Esophagus muscularis mucosa (tissue), 4 donors: Measurements from ENCODE around the gene ST3GAL3. TPM values are rescaled to one million over a fixed set of nuclear protein-coding genes. Genes with fewer than 3 reads are reported as not detected.

ENCODE experiments used
- DNase-seq: peaks from one replicate; pipeline ENCODE4 v3.0.0-alpha.2; 2017; ENCODE audit errors: extremely low spot score
- H3K27ac ChIP-seq, 4 donors: fragments of 200-600 bp; sonication (generic); replicated peaks in 1 of 4; 1 replicate in 3 of 4; 2 replicates in 1 of 4; pipeline ENCODE4 v1.5.1; 2016 to 2019; ENCODE audit warnings: mild to moderate bottlenecking in 1 of 4
- H3K27me3 ChIP-seq, 4 donors: fragments of 200-600 bp; sonication (generic); one replicate each; pipeline versions ENCODE4 v1.5.1 to v1.6.0; 2016 to 2019
- H3K36me3 ChIP-seq, 4 donors: fragments of 200-600 bp; sonication (generic); one replicate each; pipeline ENCODE4 v1.5.1; 2016 to 2019
- H3K4me1 ChIP-seq, 4 donors: fragments of 200-600 bp; sonication (generic); one replicate each; pipeline ENCODE4 v1.5.1; 2016 to 2019
- H3K4me3 ChIP-seq, 4 donors: fragments of 200-600 bp; sonication (generic); 1 replicate in 2 of 4; 2 replicates in 2 of 4; pipeline ENCODE4 v1.5.1; 2016 to 2019; ENCODE audit warnings: mild to moderate bottlenecking in 4 of 4, moderate library complexity in 1 of 4
- H3K9me3 ChIP-seq, 4 donors: fragments of 200-600 bp; sonication (generic); 1 replicate in 3 of 4; 2 replicates in 1 of 4; pipeline ENCODE4 v1.5.1; 2016 to 2019
- CTCF ChIP-seq, 3 experiments: fragments of 200-600 bp in 2 of 3; fragments of 450-650 bp in 1 of 3; sonication (generic) in 2 of 3; IDR thresholded peaks; one replicate each; pipeline ENCODE4 v1.5.1; 2017 to 2019; ENCODE audit warnings: antibody characterized with exemption in 3 of 3, mild to moderate bottlenecking in 2 of 3, moderate library complexity in 1 of 3
- EP300 ChIP-seq: sonication (generic); formaldehyde crosslinking; IDR thresholded peaks from one replicate; pipeline ENCODE4 v1.6.1; 2017; ENCODE audit warnings: antibody characterized with exemption
- POLR2A ChIP-seq: fragments of 450-650 bp; IDR thresholded peaks from one replicate; pipeline ENCODE4 v1.6.1; 2017; ENCODE audit warnings: antibody characterized with exemption, moderate library complexity, mild to moderate bottlenecking, low read depth
- POLR2AphosphoS5 ChIP-seq, 2 donors: sonication (generic); formaldehyde crosslinking; IDR thresholded peaks; one replicate each; pipeline ENCODE4 v1.6.1; 2017; ENCODE audit warnings: antibody characterized with exemption in 2 of 2
- WGBS: methylation state at CpG from one replicate; pipeline ENCODE4 v1.1.5; 2018; 5-methylcytosine and 5-hydroxymethylcytosine counted together
- intact Hi-C: fragments of 100-400 bp; cut with DNase I; formaldehyde crosslinking; loops from one replicate; pipeline ENCODE4 v1.15.1; 2023
- small RNA-seq, 3 donors: library from RNA; depleted of rRNA; stranded (forward); fragments of <200 nt; gene quantifications; one replicate each; pipeline ENCODE3, GENCODE V24; 2016
- total RNA-seq, 4 donors: library from RNA; depleted of rRNA; stranded (reverse); fragments of >200 nt; gene quantifications; one replicate each; pipeline versions ENCODE4 v1.1.0 to v1.2.1, GENCODE V29; 2016

The ST3GAL3 gene
- total RNA-seq, 4 donors from 2014 or later, result 23.3 to 37.1 (median 30.1) TPM

DNA sequence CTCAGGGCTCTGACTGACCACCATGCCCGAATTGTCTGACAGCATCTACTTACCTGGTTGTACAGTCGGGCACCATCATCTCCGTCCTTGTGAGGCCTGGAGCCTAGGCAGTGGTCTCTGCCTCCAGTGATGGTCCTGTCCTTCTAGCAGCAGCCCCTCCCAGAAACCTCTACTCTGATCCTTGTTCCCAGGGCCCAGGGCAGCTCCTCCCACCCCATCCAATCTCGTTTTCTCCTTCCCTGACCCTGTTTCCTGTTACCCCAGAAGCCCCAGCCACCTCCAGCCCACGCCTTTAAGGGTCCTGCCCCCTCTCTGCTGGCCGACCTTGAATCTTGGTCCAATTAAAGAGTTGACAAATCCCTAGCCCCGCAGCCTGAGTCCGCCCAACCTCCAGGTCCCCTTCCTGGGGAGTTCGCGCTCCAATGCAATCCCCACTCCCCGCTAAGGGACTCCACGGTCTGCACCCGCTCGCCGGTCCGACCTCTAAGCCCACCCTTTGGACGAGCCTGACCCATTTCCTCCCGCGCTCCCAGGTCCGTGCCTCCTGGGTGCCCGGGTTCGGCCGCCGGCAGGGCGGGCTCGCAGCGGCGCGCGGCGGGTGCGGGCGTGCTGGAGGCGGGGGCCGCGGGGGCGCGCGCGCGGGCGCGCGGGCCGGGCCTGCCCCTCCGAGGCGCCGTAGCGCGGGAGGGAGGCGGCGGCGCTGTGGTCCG, 271.4 kb downstream of the ST3GAL3 start, which contains the start of gene B4GALT2:
Gene B4GALT2, plus strand, starts transcription at position 660 of the 710 bp plus-strand sequence. CDS start 1,951 bp downstream, outside the sequence.
- intact Hi-C loops, result no loop called here
- TF ChIP-seq POLR2AphosphoS5 (IDR thresholded peaks at IDR 0.05), result no peak
- no peak for TF ChIP-seq POLR2A
- no peak for TF ChIP-seq EP300
- no peak for TF ChIP-seq CTCF (IDR thresholded peaks at IDR 0.05)
- H3K27me3 ChIP-seq, result no peaks in the 10 kb centered on the region
- peak within 1 kb of the TSS; percentile 57 to 75 (median 63) for H3K27ac ChIP-seq
- H3K4me1 ChIP-seq, result peaks cover 47 to 69% (median 59%) of the 10 kb centered on the region in 4 donors
- peak within 1 kb of the TSS; percentile 72 to 89 (median 83) for H3K4me3 ChIP-seq
- WGBS, result 10% methylated on average over 20 of the region's 54 CpGs
- no peaks in the 10 kb centered on the region for H3K9me3 ChIP-seq
- no peak for DNase-seq
- H3K36me3 ChIP-seq, result peaks cover 13 to 37% (median 28%) of the 10 kb centered on the region in 4 donors

GRCh38 chr1:43979261-43979527, 271.9 kb downstream of the ST3GAL3 start:
- DNase-seq, result no peak
- Histone ChIP-seq H3K27ac (peak overlapping the region; percentile 57 to 75 (median 63)), H3K36me3 (peaks cover 13 to 37% (median 30%) of the 10 kb centered on the region in 4 donors), H3K4me1 (peaks cover 43 to 64% (median 54%) of the 10 kb centered on the region in 4 donors), H3K9me3 (no peaks in the 10 kb centered on the region), H3K4me3 (peak overlapping the region; percentile 72 to 89 (median 83)), H3K27me3 (no peaks in the 10 kb centered on the region)
- intact Hi-C loops, result no loop called here
- WGBS, result no CpG with 5 or more reads among the region's 45 CpGs
- TF ChIP-seq EP300 (no peak), POLR2AphosphoS5 (IDR thresholded peaks at IDR 0.05) (no peak), POLR2A (no peak), CTCF (IDR thresholded peaks at IDR 0.05) (no peak)

DNA sequence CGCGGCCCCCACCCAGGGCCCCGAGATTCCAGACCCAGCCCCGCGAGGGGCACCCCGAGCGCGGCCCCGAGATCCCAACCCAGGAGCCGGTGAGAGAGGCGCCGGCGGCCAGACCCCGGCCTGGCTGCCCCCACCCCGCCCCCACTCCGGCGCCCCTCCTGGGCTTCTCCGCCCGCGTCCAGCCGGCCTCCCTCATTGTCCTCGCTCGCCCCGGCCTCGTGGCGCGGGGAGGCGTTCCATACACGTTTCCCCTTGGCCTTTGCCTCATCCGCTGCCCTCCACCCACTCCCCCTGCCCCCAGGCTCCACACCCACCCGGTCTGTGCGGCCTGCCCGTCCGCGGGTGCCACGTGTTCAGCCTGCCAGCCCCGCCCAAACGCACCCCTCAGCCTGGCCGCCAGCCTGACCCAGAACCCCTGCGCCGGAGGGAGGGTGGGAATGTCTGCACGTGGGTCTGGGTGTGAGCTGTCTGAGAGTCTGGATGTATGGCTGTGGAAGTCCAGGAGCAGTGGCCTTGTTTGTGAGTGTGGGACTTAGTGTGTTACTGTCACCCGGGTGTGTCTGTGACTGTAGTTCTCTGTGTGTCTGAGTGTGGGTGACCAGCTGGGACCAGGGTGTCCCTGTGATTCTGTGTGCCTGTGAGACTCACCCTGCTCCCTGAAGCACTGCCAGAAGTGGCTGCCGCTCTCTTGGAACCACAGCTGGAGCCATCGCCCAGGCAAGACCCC, 272.4 kb downstream of the ST3GAL3 start:
- Histone ChIP-seq H3K27me3 (no peaks in the 10 kb centered on the region), H3K36me3 (peaks cover 13 to 41% (median 34%) of the 10 kb centered on the region in 4 donors), H3K27ac (peak overlapping the region; percentile 57 to 75 (median 63)), H3K4me3 (peak overlapping the region; percentile 72 to 89 (median 83)), H3K9me3 (no peaks in the 10 kb centered on the region), H3K4me1 (peaks cover 41 to 62% (median 51%) of the 10 kb centered on the region in 4 donors)
- TF ChIP-seq CTCF (IDR thresholded peaks at IDR 0.05) (no peak), POLR2A (no peak), EP300 (no peak), POLR2AphosphoS5 (IDR thresholded peaks at IDR 0.05) (no peak)
- no peak for DNase-seq
- WGBS, result no CpG with 5 or more reads among the region's 45 CpGs
- intact Hi-C loops, result no loop called here

DNA sequence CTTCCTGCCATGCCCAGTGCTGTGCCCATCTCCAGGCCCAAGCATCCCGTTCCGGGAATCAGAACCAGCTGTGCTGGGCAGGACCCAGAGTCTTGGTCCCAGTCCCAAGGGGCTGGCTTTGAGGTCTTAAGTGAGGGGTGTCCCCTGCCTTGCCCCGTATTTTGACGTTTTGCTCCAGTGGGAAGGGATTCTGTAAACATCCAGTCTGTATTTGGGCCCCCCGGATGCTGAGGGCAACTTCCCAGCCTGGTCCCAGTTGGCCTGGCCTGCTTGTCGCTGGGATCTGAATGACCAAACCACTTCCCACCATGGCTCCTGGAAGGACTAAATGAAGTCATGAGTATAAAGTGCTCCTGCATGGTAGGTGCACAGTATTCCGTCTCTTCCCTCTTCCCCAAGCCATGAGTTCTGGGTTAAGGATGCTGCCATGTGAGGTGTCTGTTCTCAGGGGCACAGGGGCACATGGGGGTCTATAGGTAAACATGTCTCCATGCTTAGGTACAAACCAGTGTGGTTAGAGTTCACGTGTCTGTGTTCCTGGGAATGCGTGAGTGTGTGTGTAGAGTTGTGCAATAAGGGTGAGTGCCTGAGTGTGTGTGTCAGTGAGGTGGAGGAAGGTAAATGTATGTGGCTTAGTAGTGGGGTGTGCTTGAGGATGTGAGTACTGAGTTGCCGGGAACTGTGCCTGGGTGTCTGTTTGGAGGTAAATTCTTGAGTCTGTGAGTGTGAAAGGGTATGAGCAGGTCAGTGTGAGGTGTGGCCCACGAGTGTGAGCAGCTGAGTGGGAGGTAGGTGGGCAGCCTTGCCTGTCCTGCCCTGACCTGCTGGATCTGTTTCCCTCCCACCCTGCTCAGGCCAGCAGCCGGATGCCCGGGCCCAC, 273.2 kb downstream of the ST3GAL3 start:
- no peaks in the 10 kb centered on the region for H3K27me3 ChIP-seq
- DNase-seq, result no peak
- intact Hi-C loops, result no loop called here
- 70% methylated on average over 9 of the region's 13 CpGs for WGBS
- H3K9me3 ChIP-seq, result no peaks in the 10 kb centered on the region
- peak overlapping the region; percentile 72 to 89 (median 83) for H3K4me3 ChIP-seq
- peaks cover 13 to 49% (median 40%) of the 10 kb centered on the region in 4 donors for H3K36me3 ChIP-seq
- peaks cover 40 to 60% (median 49%) of the 10 kb centered on the region in 4 donors for H3K4me1 ChIP-seq
- H3K27ac ChIP-seq, result peak overlapping the region; percentile 57 to 75 (median 63)
- no peak for TF ChIP-seq EP300
- no peak for TF ChIP-seq POLR2AphosphoS5 (IDR thresholded peaks at IDR 0.05)
- TF ChIP-seq CTCF (IDR thresholded peaks at IDR 0.05), result no peak
- no peak for TF ChIP-seq POLR2A

Small RNA genes lying within 50 kb of the gene (small RNA-seq; reads per million reads assigned to genes)
- gene AL451062.2, result 0 reads per million in 3 donors
- 0 reads per million in 3 donors for gene RF00026

Other genes with a start within 250 kb of the ST3GAL3 start
- 10 to 100 TPM; 33.8 to 84.2 (median 53.7) TPM for gene PTPRF, start 176.7 kb upstream of the ST3GAL3 start, total RNA-seq
- 10 to 100 TPM; 15.1 to 25.7 (median 22.4) TPM for gene KDM4A, start 57.4 kb upstream of the ST3GAL3 start, total RNA-seq
- 1 to 10 TPM in 1 of 4 donors, under 1 TPM in 2, not detected in 1; 0.39 to 1.1 (median 0.42) TPM for gene ARTN, start 226.3 kb downstream of the ST3GAL3 start, total RNA-seq
- gene IPO13, start 239.4 kb downstream of the ST3GAL3 start, total RNA-seq, result 10 to 100 TPM; 24.5 to 39.9 (median 29.1) TPM